ENCODE measurements around the gene SMAD3. TPM values are rescaled to one million over a fixed set of nuclear protein-coding genes. Genes with fewer than 3 reads are reported as not detected.

The SMAD3 gene
- total and polyA plus RNA-seq, 8 donors: 30.9 to 53.6 (median 50.4) TPM

GRCh38 chr15:67170143-67170925 lies 104.9 kb downstream of the SMAD3 start:
- Histone ChIP-seq H3K9me3 (no peaks in the 10 kb centered on the region), H3K4me3 (no peak overlapping the region), H3K27me3 (no peaks in the 10 kb centered on the region), H3K4me1 (peaks cover 8 to 19% of the 10 kb centered on the region in 2 donors), H3K27ac (no peak overlapping the region), H3K36me3 (peaks cover 0 to 51% of the 10 kb centered on the region in 2 donors)
- DNase-seq: no peak
- TF ChIP-seq CTCF (IDR thresholded peaks at IDR 0.05): no peak
- ATAC-seq: no peak
- intact Hi-C loops (cut with DNase I): no loop called here

GRCh38 chr15:67171471-67171870 lies 106.1 kb downstream of the SMAD3 start:
- intact Hi-C loops (cut with DNase I): no loop called here
- TF ChIP-seq CTCF (IDR thresholded peaks at IDR 0.05): no peak
- Histone ChIP-seq H3K4me3 (no peak overlapping the region), H3K36me3 (peaks cover 0 to 39% of the 10 kb centered on the region in 2 donors), H3K27me3 (no peaks in the 10 kb centered on the region), H3K9me3 (no peaks in the 10 kb centered on the region), H3K27ac (no peak overlapping the region), H3K4me1 (peaks cover 19 to 31% of the 10 kb centered on the region in 2 donors)
- DNase-seq (no peak), ATAC-seq (no peak)

GRCh38 chr15:67172172-67172571 lies 106.8 kb downstream of the SMAD3 start:
- ATAC-seq (no peak), DNase-seq (no peak)
- no peak for TF ChIP-seq CTCF (IDR thresholded peaks at IDR 0.05)
- no peak overlapping the region for H3K27ac ChIP-seq
- no peaks in the 10 kb centered on the region for H3K9me3 ChIP-seq
- H3K4me3 ChIP-seq: no peak overlapping the region
- H3K4me1 ChIP-seq: peaks cover 19 to 38% of the 10 kb centered on the region in 2 donors
- H3K36me3 ChIP-seq: peaks cover 0 to 32% of the 10 kb centered on the region in 2 donors
- intact Hi-C loops (cut with DNase I): no loop called here
- H3K27me3 ChIP-seq: no peaks in the 10 kb centered on the region

GRCh38 chr15:67173005-67173404 lies 107.6 kb downstream of the SMAD3 start:
- no peak overlapping the region for H3K27ac ChIP-seq
- no peaks in the 10 kb centered on the region for H3K27me3 ChIP-seq
- intact Hi-C loops (cut with DNase I): no loop called here
- ATAC-seq (no peak), DNase-seq (no peak)
- TF ChIP-seq CTCF (IDR thresholded peaks at IDR 0.05): no peak
- H3K4me3 ChIP-seq: no peak overlapping the region
- peaks cover 0 to 29% of the 10 kb centered on the region in 2 donors for H3K36me3 ChIP-seq
- no peaks in the 10 kb centered on the region for H3K9me3 ChIP-seq
- peaks cover 21 to 39% of the 10 kb centered on the region in 2 donors for H3K4me1 ChIP-seq

GRCh38 chr15:67173786-67174185 lies 108.4 kb downstream of the SMAD3 start:
- Histone ChIP-seq H3K27me3 (no peaks in the 10 kb centered on the region), H3K4me1 (peaks cover 18 to 42% of the 10 kb centered on the region in 2 donors), H3K27ac (no peak overlapping the region), H3K36me3 (peaks cover 0 to 24% of the 10 kb centered on the region in 2 donors), H3K9me3 (no peaks in the 10 kb centered on the region), H3K4me3 (no peak overlapping the region)
- ATAC-seq (no peak), DNase-seq (no peak)
- intact Hi-C loops (cut with DNase I): no loop called here
- TF ChIP-seq CTCF (IDR thresholded peaks at IDR 0.05): no peak

Measured in left lung (tissue), 10 donors.